Panc1 (cell line): ENCODE measurements around the gene BTBD9. TPM values are rescaled to one million over a fixed set of nuclear protein-coding genes. Genes with fewer than 3 reads are reported as not detected.

Experiments used
- ATAC-seq: fragments of 200-7000 bp; cut with Tn5 transposase; 2 replicates; pipeline ENCODE4 v1.9.1; 2020; ENCODE audit warnings: mild to moderate bottlenecking, moderate library complexity
- BruUV-seq: library from RNA; stranded (reverse); fragments of 400-500 nt; replicated peaks from 2 replicates; lab custom pipeline; 2021; lab: Mats Ljungman, UMichigan
- CTCF ChIA-PET: fragments of 300-600 bp; sonication (Branson Sonifier 250); formaldehyde crosslinking; loops from one replicate; lab custom pipeline; 2022; ENCODE audit warnings: antibody characterized with exemption; lab: Charles Lee
- POLR2A ChIA-PET: fragments of 300-600 bp; sonication (Branson Sonifier 250); formaldehyde crosslinking; loops from one replicate; lab custom pipeline; 2022; ENCODE audit warnings: antibody characterized with exemption; lab: Charles Lee
- DNase-seq: peaks from one replicate; pipeline ENCODE4 v3.0.0-alpha.2; 2010; ENCODE audit warnings: low read depth, low spot score
- H3K27ac ChIP-seq: 2 replicates; pipeline ENCODE4 v1.5.1; 2011; ENCODE audit warnings: mild to moderate bottlenecking, low read length, inconsistent platforms
- H3K27me3 ChIP-seq: fragments of 200-500 bp; sonication (Bioruptor generic); 2 replicates; pipeline ENCODE4 v1.6.0; 2014; ENCODE audit warnings: low read length, inconsistent platforms; ENCODE audit not compliant: control insufficient read depth, insufficient read depth
- H3K36me3 ChIP-seq: fragments of 200-500 bp; sonication (Bioruptor generic); 2 replicates; pipeline ENCODE4 v1.5.1; 2014; ENCODE audit warnings: inconsistent platforms, mild to moderate bottlenecking, low read length, moderate library complexity; ENCODE audit not compliant: control insufficient read depth, insufficient read depth
- H3K4me1 ChIP-seq: 2 replicates; pipeline ENCODE4 v1.5.1; 2011; ENCODE audit warnings: inconsistent platforms, mild to moderate bottlenecking, low read length, moderate library complexity; ENCODE audit not compliant: control insufficient read depth, insufficient read depth
- H3K4me3 ChIP-seq, 2 experiments: 2 replicates each; pipeline ENCODE4 v1.5.1; 2011 to 2012; ENCODE audit warnings: low read depth in 2 of 2, low read length in 2 of 2, mild to moderate bottlenecking in 2 of 2, inconsistent platforms in 1 of 2, moderate library complexity in 1 of 2
- H3K9me3 ChIP-seq: fragments of 200-500 bp; sonication (Bioruptor generic); 2 replicates; pipeline ENCODE4 v1.5.1; 2014; ENCODE audit warnings: low read depth, mild to moderate bottlenecking, inconsistent platforms, low read length, moderate library complexity; ENCODE audit not compliant: control insufficient read depth, insufficient read depth
- POLR2AphosphoS5 ChIP-seq: IDR thresholded peaks from 2 replicates; pipeline ENCODE4 v1.6.1; 2012; ENCODE audit warnings: mild to moderate bottlenecking, low read depth, low read length, moderate library complexity
- SIN3A ChIP-seq: IDR thresholded peaks from 2 replicates; pipeline ENCODE4 v1.6.1; 2012; ENCODE audit warnings: low read depth, mild to moderate bottlenecking, low read length, moderate library complexity, borderline replicate concordance; ENCODE audit not compliant: insufficient read depth
- TCF7L2 ChIP-seq: IDR thresholded peaks from 2 replicates; pipeline ENCODE4 v1.6.1; 2011; ENCODE audit warnings: mild to moderate bottlenecking, low read depth, low read length, inconsistent platforms
- in situ Hi-C: cut with HindIII; loops from 2 replicates; pipeline ENCODE4 v1.10.0; 2016; ENCODE audit warnings: low sequenced_read_pairs, low pct_unique_long_range_greater_than_20kb
- intact Hi-C: fragments of 100-400 bp; cut with micrococcal nuclease; formaldehyde crosslinking; loops from one replicate; pipeline ENCODE4 v1.10.0; 2022; ENCODE audit not compliant: unreplicated experiment
- total RNA-seq: library from RNA; stranded (reverse); gene quantifications from one replicate; pipeline ENCODE4 v1.2.1, GENCODE V29; 2021; ENCODE audit not compliant: unreplicated experiment
- TF ChIP-seq, protein P1 (sequence below): fragments of 450-650 bp; IDR thresholded peaks from 2 replicates; pipeline ENCODE4 v1.5.1; 2017; ENCODE audit warnings: mild to moderate bottlenecking
- TF ChIP-seq, protein P2 (sequence below), 2 experiments: IDR thresholded peaks; 2 replicates each; pipeline ENCODE4 v1.6.1; 2011 to 2012; ENCODE audit warnings: low read depth in 2 of 2, control low read depth in 1 of 2, low read length in 1 of 2, mild to moderate bottlenecking in 1 of 2, moderate library complexity in 1 of 2; ENCODE audit not compliant: insufficient read depth in 1 of 2

BTBD9 gene
- total RNA-seq, 1 experiment from 2014 or later: 12.8 TPM

DNA sequence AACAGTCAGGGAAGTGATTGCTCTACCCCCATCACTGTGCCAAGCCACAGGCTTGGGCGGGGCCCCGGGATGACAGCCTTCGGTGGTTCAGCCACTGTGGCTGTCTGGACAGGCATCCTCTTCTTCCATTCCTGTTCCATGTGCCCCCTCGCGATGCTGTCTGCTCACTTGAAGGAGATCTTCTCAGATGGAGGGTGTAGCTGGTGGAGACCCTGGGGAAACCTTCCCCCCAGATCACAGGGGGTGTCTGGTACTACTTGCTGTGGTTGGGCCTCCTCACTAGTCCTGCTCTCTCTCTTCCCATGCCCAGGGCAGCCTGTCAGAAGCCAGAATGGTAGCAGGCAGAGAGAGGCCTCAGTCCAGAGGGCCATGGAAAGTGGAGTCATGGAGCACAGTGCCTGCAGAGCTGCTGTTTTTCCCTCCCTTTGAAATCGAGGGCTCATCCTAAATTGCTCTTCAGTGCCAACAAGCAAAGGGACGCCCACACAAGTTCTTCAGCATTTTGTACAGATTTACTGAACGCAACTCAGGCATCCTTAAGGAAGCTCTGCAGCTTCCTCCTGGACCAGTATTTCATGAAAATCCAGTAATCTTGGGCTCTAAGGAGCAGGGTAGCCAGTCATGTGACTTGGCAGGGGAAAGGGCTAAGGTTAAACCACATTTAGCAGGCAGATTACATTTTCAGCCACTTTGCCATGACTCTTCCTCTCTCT, 493.6 kb downstream of the BTBD9 start:
- Histone ChIP-seq H3K36me3 (no peaks in the 10 kb centered on the region), H3K4me3 (no peak overlapping the region), H3K9me3 (no peaks in the 10 kb centered on the region), H3K27me3 (no peaks in the 10 kb centered on the region), H3K27ac (no peak overlapping the region), H3K4me1 (no peaks in the 10 kb centered on the region)
- CTCF ChIA-PET: no interaction called here
- TF ChIP-seq, protein P1, sequence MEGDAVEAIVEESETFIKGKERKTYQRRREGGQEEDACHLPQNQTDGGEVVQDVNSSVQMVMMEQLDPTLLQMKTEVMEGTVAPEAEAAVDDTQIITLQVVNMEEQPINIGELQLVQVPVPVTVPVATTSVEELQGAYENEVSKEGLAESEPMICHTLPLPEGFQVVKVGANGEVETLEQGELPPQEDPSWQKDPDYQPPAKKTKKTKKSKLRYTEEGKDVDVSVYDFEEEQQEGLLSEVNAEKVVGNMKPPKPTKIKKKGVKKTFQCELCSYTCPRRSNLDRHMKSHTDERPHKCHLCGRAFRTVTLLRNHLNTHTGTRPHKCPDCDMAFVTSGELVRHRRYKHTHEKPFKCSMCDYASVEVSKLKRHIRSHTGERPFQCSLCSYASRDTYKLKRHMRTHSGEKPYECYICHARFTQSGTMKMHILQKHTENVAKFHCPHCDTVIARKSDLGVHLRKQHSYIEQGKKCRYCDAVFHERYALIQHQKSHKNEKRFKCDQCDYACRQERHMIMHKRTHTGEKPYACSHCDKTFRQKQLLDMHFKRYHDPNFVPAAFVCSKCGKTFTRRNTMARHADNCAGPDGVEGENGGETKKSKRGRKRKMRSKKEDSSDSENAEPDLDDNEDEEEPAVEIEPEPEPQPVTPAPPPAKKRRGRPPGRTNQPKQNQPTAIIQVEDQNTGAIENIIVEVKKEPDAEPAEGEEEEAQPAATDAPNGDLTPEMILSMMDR: no peak
- BruUV-seq: no TSS peak
- POLR2A ChIA-PET: no interaction called here
- intact Hi-C loops: no loop called here
- in situ Hi-C loops: no loop called here
- ATAC-seq (no peak), DNase-seq (no peak)

DNA sequence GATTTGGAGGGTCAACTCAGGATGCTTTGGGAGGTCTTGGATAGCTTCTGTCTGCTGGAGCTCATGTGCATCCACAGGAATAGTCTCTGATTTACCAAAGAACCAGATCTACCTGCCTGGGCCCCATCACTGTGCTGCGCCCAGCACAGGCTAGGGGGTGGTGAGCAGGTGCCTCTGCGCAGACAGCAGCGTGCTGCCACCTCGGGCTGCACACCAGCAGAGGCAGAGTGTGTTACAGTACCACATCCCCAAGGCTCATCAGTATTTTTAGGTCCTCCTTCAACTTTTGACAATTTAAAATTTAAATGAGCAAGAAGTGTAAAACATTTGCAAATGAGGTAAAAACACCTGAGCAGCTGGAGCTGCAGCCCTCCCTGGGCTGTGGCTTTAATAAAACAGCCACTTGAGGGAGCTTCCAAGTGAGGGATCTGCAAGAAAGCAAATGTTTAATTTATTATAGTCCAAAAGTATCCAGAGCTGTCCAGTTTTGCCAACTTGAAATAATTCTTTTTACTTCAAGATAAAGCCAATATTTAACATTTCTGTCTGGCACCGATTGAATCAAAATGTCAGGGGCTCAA, 495.3 kb downstream of the BTBD9 start:
- Histone ChIP-seq H3K4me1 (no peaks in the 10 kb centered on the region), H3K27me3 (no peaks in the 10 kb centered on the region), H3K36me3 (no peaks in the 10 kb centered on the region), H3K4me3 (no peak overlapping the region), H3K27ac (no peak overlapping the region), H3K9me3 (no peaks in the 10 kb centered on the region)
- no TSS peak for BruUV-seq
- ATAC-seq (no peak), DNase-seq (no peak)
- ChIA-PET CTCF (no interaction called here), POLR2A (no interaction called here)
- intact Hi-C loops (no loop called here), in situ Hi-C loops (no loop called here)
- TF ChIP-seq POLR2AphosphoS5: no peak
- no peak for TF ChIP-seq TCF7L2
- TF ChIP-seq, protein P2, sequence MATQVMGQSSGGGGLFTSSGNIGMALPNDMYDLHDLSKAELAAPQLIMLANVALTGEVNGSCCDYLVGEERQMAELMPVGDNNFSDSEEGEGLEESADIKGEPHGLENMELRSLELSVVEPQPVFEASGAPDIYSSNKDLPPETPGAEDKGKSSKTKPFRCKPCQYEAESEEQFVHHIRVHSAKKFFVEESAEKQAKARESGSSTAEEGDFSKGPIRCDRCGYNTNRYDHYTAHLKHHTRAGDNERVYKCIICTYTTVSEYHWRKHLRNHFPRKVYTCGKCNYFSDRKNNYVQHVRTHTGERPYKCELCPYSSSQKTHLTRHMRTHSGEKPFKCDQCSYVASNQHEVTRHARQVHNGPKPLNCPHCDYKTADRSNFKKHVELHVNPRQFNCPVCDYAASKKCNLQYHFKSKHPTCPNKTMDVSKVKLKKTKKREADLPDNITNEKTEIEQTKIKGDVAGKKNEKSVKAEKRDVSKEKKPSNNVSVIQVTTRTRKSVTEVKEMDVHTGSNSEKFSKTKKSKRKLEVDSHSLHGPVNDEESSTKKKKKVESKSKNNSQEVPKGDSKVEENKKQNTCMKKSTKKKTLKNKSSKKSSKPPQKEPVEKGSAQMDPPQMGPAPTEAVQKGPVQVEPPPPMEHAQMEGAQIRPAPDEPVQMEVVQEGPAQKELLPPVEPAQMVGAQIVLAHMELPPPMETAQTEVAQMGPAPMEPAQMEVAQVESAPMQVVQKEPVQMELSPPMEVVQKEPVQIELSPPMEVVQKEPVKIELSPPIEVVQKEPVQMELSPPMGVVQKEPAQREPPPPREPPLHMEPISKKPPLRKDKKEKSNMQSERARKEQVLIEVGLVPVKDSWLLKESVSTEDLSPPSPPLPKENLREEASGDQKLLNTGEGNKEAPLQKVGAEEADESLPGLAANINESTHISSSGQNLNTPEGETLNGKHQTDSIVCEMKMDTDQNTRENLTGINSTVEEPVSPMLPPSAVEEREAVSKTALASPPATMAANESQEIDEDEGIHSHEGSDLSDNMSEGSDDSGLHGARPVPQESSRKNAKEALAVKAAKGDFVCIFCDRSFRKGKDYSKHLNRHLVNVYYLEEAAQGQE (IDR thresholded peaks at IDR 0.05; ENCODE audit: insufficient read depth in 1 of 2, low read depth in 2 of 2, low read length in 1 of 2): no peak
- TF ChIP-seq, protein P1: no peak
- TF ChIP-seq SIN3A: no peak
